Fibroblast of pulmonary artery (primary cell): ENCODE data around the gene SIX1.

Experiments
- DNase-seq: peaks from one replicate; pipeline ENCODE4 v3.0.0-alpha.2; 2010; ENCODE audit warnings: low read depth
- H3K4me3 ChIP-seq: replicated peaks from 2 replicates; pipeline ENCODE4 v1.5.1; 2011; ENCODE audit warnings: low read depth, mild to moderate bottlenecking, control low read depth, low read length, moderate library complexity
- CTCF ChIP-seq: IDR thresholded peaks from 2 replicates; pipeline ENCODE4 v1.5.1; 2011; ENCODE audit warnings: mild to moderate bottlenecking, control low read depth, low read length, inconsistent platforms; ENCODE audit errors: missing control alignments

SIX1 gene

GRCh38 chr14:60594062-60594461, 55.2 kb downstream of the SIX1 start:
- no peak for DNase-seq
- no peak overlapping the region for H3K4me3 ChIP-seq
- TF ChIP-seq CTCF: no peak
